Sigmoid colon (tissue), 7 donors: Measurements from ENCODE around the gene YPEL5. TPM values are rescaled to one million over a fixed set of nuclear protein-coding genes. Genes with fewer than 3 reads are reported as not detected.

ENCODE experiments used
- DNase-seq: peaks from one replicate; pipeline ENCODE4 v3.0.0-alpha.2; 2019
- H3K27ac ChIP-seq, 4 donors: fragments of 200-600 bp; sonication (generic); one replicate each; pipeline ENCODE4 v1.5.1; 2016 to 2019; ENCODE audit warnings: mild to moderate bottlenecking in 1 of 4
- H3K27me3 ChIP-seq, 3 donors: fragments of 200-600 bp; sonication (generic); one replicate each; pipeline ENCODE4 v1.5.1; 2019; ENCODE audit warnings: mild to moderate bottlenecking in 1 of 3
- H3K36me3 ChIP-seq, 4 donors: fragments of 200-600 bp; sonication (generic); one replicate each; pipeline ENCODE4 v1.5.1; 2016 to 2019
- H3K4me1 ChIP-seq, 4 donors: fragments of 200-600 bp; sonication (generic); one replicate each; pipeline ENCODE4 v1.5.1; 2017 to 2019
- H3K4me3 ChIP-seq, 4 donors: fragments of 200-600 bp; sonication (generic); one replicate each; pipeline ENCODE4 v1.5.1; 2017 to 2019; ENCODE audit warnings: mild to moderate bottlenecking in 2 of 4, moderate library complexity in 1 of 4
- H3K9me3 ChIP-seq, 4 donors: fragments of 200-600 bp in 3 of 4; sonication (generic) in 3 of 4; one replicate each; pipeline versions ENCODE4 v1.5.1 to v1.6.1; 2013 to 2019
- CTCF ChIP-seq, 4 experiments: fragments of 450-650 bp in 3 of 4; fragments of 200-600 bp in 1 of 4; IDR thresholded peaks; one replicate each; pipeline ENCODE4 v1.5.1; 2016 to 2019; ENCODE audit warnings: antibody characterized with exemption in 4 of 4, mild to moderate bottlenecking in 3 of 4, moderate library complexity in 2 of 4
- EP300 ChIP-seq, 4 donors: sonication (generic); formaldehyde crosslinking; IDR thresholded peaks; one replicate each; pipeline ENCODE4 v1.6.1; 2017; ENCODE audit warnings: antibody characterized with exemption in 4 of 4
- POLR2A ChIP-seq, 2 donors: fragments of 450-650 bp; IDR thresholded peaks; one replicate each; pipeline ENCODE4 v1.6.1; 2016; ENCODE audit warnings: antibody characterized with exemption in 2 of 2, mild to moderate bottlenecking in 2 of 2, moderate library complexity in 2 of 2
- POLR2AphosphoS5 ChIP-seq, 4 donors: sonication (generic); formaldehyde crosslinking; IDR thresholded peaks; one replicate each; pipeline ENCODE4 v1.6.1; 2017; ENCODE audit warnings: antibody characterized with exemption in 4 of 4
- WGBS, 2 donors: extraction: QIAGEN DNeasy Blood & Tissue Kit; methylation state at CpG; one replicate each; pipeline ENCODE4 v1.1.7; 2013; 5-methylcytosine and 5-hydroxymethylcytosine counted together
- intact Hi-C: fragments of 100-400 bp; cut with DNase I; formaldehyde crosslinking; loops from one replicate; pipeline ENCODE4 v1.15.1; 2023
- polyA plus RNA-seq, 3 donors: library from polyadenylated mRNA; stranded (reverse); fragments of 200-250 nt; gene quantifications; one replicate each; pipeline ENCODE4 v1.2.3, GENCODE V29; 2013
- total RNA-seq, 4 donors: library from RNA; depleted of rRNA; stranded (reverse); fragments of >200 nt; gene quantifications; one replicate each; pipeline ENCODE4 v1.1.0, GENCODE V29; 2016
- donor health status: healthy with polysubstance abuse.
- donor health status: Bipolar disorder and iron deficiency.
- donor health status: healthy.

Gene YPEL5
- total and polyA plus RNA-seq, 7 donors = 36.9 to 155 (median 132) TPM

GRCh38 chr2:30135541-30135940 is 11.3 kb upstream of the YPEL5 start:
- intact Hi-C loops = no loop called here

GRCh38 chr2:30136764-30137444 is 9.9 kb upstream of the YPEL5 start:
- Histone ChIP-seq H3K4me3 (no peak overlapping the region), H3K27me3 (no peaks in the 10 kb centered on the region), H3K36me3 (no peaks in the 10 kb centered on the region), H3K27ac (no peak overlapping the region), H3K4me1 (no peaks in the 10 kb centered on the region), H3K9me3 (no peaks in the 10 kb centered on the region)
- intact Hi-C loops = no loop called here
- no peak for TF ChIP-seq EP300 (IDR thresholded peaks at IDR 0.05)
- no peak for TF ChIP-seq POLR2A (IDR thresholded peaks at IDR 0.05)
- no peak for TF ChIP-seq POLR2AphosphoS5 (IDR thresholded peaks at IDR 0.05)
- no peak for TF ChIP-seq CTCF (IDR thresholded peaks at IDR 0.05)
- no peak for DNase-seq
- WGBS, 2 donors = 76 to 81% methylated on average over 10 of the region's 10 CpGs

More at GRCh38 chr2:30135541-30135940, 11.3 kb upstream of the YPEL5 start:
- Histone ChIP-seq H3K36me3 (no peaks in the 10 kb centered on the region), H3K27me3 (no peaks in the 10 kb centered on the region), H3K4me3 (no peak overlapping the region), H3K9me3 (no peaks in the 10 kb centered on the region), H3K27ac (no peak overlapping the region), H3K4me1 (no peaks in the 10 kb centered on the region)
- TF ChIP-seq POLR2AphosphoS5 (IDR thresholded peaks at IDR 0.05) (no peak), EP300 (IDR thresholded peaks at IDR 0.05) (no peak), POLR2A (IDR thresholded peaks at IDR 0.05) (no peak), CTCF (IDR thresholded peaks at IDR 0.05) (no peak)
- no peak for DNase-seq
- 76 to 81% methylated on average over 3 of the region's 3 CpGs for WGBS, 2 donors

GRCh38 chr2:30139131-30139870 is 7.5 kb upstream of the YPEL5 start:
- no peaks in the 10 kb centered on the region for H3K9me3 ChIP-seq
- TF ChIP-seq POLR2AphosphoS5 (IDR thresholded peaks at IDR 0.05) (no peak), EP300 (IDR thresholded peaks at IDR 0.05) (no peak), POLR2A (IDR thresholded peaks at IDR 0.05) (no peak), CTCF (IDR thresholded peaks at IDR 0.05) (no peak)
- 45 to 53% methylated on average over 6 of the region's 6 CpGs for WGBS, 2 donors
- H3K27me3 ChIP-seq = no peaks in the 10 kb centered on the region
- intact Hi-C loops = no loop called here
- no peaks in the 10 kb centered on the region for H3K4me1 ChIP-seq
- H3K4me3 ChIP-seq = no peak overlapping the region
- DNase-seq = no peak
- H3K36me3 ChIP-seq = no peaks in the 10 kb centered on the region
- no peak overlapping the region for H3K27ac ChIP-seq

- TF ChIP-seq CTCF (IDR thresholded peaks at IDR 0.05) (no peak), EP300 (IDR thresholded peaks at IDR 0.05) (no peak), POLR2A (IDR thresholded peaks at IDR 0.05) (no peak), POLR2AphosphoS5 (IDR thresholded peaks at IDR 0.05) (no peak)
- no peaks in the 10 kb centered on the region for H3K36me3 ChIP-seq
- peaks cover 0 to 6% (median 2%) of the 10 kb centered on the region in 4 donors for H3K4me1 ChIP-seq
- no peaks in the 10 kb centered on the region for H3K9me3 ChIP-seq
- no peak overlapping the region for H3K27ac ChIP-seq
- intact Hi-C loops = no loop called here
- H3K27me3 ChIP-seq = no peaks in the 10 kb centered on the region
- DNase-seq = no peak
- H3K4me3 ChIP-seq = no peak overlapping the region
Measured at GRCh38 chr2:30141136-30141535, 5.7 kb upstream of the YPEL5 start.
